GM12872 (cell line): ENCODE results near the gene KRT32.

Experiments used
- TF ChIP-seq, protein P1 (sequence below): IDR thresholded peaks from 3 replicates; pipeline ENCODE4 v1.5.1; 2011; ENCODE audit warnings: low read depth, mild to moderate bottlenecking, low read length, moderate library complexity; ENCODE audit not compliant: insufficient read depth

The KRT32 gene

DNA sequence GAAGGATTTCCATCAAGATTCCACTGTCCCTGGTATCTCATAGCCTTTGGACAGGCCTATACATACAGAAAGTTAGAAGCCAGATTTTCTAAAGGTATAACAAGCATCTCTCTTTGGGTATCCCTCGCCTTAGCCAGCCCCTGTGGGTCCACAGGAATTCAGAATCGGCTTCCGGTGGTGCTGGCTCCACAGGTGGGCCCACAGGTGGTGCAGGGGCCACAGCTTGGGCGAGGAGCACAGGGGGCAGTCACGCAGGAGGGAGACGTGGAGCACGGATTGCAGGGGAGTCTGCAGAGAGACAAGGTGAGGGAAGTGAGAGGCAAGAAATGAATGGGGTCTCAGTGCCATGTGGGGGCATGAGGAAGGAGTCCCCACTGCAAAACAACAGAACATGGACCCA lies 29.9 kb downstream of the KRT32 start:
- TF ChIP-seq, protein P1, sequence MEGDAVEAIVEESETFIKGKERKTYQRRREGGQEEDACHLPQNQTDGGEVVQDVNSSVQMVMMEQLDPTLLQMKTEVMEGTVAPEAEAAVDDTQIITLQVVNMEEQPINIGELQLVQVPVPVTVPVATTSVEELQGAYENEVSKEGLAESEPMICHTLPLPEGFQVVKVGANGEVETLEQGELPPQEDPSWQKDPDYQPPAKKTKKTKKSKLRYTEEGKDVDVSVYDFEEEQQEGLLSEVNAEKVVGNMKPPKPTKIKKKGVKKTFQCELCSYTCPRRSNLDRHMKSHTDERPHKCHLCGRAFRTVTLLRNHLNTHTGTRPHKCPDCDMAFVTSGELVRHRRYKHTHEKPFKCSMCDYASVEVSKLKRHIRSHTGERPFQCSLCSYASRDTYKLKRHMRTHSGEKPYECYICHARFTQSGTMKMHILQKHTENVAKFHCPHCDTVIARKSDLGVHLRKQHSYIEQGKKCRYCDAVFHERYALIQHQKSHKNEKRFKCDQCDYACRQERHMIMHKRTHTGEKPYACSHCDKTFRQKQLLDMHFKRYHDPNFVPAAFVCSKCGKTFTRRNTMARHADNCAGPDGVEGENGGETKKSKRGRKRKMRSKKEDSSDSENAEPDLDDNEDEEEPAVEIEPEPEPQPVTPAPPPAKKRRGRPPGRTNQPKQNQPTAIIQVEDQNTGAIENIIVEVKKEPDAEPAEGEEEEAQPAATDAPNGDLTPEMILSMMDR, result no peak

DNA sequence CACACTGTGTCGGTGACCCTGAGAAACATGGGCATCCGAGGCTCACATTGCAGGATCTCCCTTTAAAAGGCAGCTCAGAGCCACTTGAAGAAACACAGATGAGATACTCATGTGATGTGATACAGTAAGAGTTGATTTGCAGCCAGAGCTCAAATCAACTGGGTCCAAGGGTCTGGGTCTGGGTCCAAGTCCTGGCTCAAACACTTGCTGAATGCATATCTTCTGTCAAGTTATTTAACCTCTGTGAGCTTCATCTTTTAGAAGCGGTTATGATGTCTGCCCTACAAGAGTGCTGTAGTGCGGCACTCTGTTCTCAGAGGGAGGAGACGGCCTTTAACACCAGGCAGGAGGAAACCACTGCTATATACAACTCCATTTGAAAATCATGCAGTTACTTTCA lies 32.8 kb downstream of the KRT32 start:
- TF ChIP-seq, protein P1, result no peak

DNA sequence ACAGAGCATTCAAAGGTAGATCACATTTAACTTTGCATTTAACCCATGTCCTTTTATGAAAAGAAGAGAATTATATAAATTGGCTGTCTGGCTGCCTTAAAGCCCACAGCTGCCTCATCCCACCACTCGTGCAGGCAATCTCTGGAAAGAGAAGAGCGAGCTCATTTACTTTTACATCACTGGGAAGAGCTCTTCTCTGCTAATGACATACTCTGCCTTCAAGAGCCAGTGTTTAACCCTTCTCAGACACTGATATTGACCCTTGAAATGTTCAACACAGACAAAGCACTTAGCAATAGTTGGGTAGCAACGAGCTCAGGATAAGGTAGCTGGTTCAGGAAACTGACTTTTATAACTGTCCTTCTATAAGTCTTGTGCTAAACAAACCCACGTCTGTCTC lies 33.2 kb downstream of the KRT32 start:
- TF ChIP-seq, protein P1, result no peak

DNA sequence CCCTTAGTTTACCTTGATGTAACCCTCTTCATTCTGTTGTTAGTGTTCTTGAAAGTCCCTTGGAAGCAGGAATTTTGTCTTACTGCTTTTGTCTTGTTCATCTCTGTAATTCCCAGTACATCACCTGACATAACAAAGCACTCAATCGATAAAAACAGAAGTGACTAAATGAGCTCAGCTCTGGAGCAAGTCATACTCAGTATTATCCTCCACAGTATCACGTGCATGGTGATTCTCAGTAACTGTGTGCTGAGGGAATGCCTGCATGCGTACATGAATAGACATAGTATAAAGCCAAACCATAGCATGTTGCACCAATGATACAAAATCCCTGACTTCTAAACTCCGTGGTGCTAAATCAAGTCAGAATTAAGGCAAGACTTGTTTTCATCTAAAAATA lies 33.6 kb downstream of the KRT32 start:
- TF ChIP-seq, protein P1, result no peak

DNA sequence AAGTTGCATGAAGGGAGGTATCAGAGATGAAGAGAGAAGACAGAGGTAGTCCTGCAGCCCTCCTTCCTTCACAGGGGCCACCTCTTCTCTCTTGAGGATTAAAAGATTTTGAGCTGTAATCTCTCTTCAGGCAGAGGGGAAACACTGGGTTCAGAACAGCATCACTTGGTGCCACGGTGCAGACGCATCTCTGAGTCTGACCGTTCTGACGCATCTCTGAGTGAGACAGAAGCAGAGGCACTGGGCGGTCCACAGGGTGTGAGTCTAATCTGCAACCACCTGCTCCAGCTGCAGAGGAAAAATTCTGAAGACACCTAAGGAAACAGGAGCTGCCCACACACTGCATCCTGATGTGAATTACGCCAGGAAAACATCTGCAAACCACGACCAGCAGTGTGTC lies 37.5 kb downstream of the KRT32 start:
- TF ChIP-seq, protein P1, result no peak

DNA sequence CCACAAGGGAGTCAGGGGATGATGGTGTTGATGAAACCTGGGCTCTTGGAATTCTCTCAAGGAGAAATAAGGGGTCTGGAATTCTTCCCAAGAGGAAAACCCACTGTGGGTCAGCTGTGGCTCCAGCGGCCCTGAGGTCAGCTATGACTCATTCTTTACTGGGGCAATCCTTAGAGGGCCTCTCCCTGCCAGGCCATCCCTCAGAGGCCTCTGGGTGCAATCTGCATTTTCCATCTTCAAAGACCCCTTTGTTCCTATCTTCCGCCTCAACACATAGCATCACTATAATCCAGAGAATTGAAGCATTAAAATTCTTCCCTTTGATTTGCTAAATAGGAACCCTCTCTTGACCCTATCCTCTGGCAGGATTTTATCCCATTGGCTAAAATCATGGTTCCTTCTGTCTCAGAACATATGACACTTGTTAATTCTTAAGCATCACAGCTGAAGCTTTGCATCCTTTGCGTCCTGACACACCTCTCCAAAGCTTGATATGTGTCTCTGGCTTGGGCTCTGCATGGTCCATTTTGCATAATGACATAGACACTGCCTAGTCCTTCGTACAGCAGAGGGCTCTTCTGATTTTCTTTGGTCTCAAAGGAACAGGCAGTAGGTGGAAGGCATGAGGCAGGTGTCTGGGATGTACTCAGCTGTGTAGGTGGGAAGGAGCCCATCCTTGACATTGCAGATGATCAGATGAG lies 38.4 kb downstream of the KRT32 start:
- TF ChIP-seq, protein P1, result no peak

DNA sequence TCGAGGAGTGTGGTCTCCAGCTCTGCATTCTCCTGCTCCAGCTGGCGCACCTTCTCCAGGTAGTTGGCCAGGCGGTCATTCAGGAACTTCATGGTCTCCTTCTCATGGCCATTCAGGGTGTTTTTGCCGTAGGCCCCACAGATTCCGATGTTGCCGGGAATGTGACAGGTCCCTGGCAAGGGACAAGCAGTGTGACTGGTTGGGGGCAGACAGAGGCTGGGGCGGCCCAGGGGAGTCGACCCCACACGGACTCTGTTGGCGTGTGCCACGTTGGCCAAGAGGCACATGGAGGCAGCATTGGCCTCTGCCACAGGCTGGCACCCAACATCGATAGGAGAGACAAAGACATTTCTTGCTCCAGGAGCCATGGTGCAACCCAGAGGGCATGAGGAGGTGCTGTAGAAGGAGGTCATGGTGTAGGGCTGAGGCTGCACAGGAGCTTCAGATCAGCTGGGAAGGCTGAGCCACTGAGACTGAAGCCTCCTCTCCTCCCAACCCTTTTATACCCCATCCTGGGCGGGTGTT lies 43.0 kb downstream of the KRT32 start, which contains the start of gene KRT37:
Gene KRT37 (minus strand): TSS at position 475 of the 525 bp plus-strand sequence. CDS start 62 bp downstream, at position 413.
- TF ChIP-seq, protein P1, result no peak
